ENCODE measurements around the gene TOMM7.
"Not testable (repeated sequence)": the region's sequence is repeated elsewhere in the genome, so short reads cannot be mapped to it uniquely, and the experiment has no call there.

GRCh38 chr7:22790640-22791039 is 32.0 kb downstream of the TOMM7 start:
- TF ChIP-seq, protein P1, sequence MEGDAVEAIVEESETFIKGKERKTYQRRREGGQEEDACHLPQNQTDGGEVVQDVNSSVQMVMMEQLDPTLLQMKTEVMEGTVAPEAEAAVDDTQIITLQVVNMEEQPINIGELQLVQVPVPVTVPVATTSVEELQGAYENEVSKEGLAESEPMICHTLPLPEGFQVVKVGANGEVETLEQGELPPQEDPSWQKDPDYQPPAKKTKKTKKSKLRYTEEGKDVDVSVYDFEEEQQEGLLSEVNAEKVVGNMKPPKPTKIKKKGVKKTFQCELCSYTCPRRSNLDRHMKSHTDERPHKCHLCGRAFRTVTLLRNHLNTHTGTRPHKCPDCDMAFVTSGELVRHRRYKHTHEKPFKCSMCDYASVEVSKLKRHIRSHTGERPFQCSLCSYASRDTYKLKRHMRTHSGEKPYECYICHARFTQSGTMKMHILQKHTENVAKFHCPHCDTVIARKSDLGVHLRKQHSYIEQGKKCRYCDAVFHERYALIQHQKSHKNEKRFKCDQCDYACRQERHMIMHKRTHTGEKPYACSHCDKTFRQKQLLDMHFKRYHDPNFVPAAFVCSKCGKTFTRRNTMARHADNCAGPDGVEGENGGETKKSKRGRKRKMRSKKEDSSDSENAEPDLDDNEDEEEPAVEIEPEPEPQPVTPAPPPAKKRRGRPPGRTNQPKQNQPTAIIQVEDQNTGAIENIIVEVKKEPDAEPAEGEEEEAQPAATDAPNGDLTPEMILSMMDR (IDR thresholded peaks at IDR 0.05), result not testable (repeated sequence)
- TF ChIP-seq POLR2A (IDR thresholded peaks at IDR 0.05); EP300 (IDR thresholded peaks at IDR 0.05; ENCODE audit: low read depth): not testable (repeated sequence)
